PC-3 (cell line): ENCODE data around the gene LONP1. TPM values are rescaled to one million over a fixed set of nuclear protein-coding genes. Genes with fewer than 3 reads are reported as not detected.

Experiments
- ATAC-seq: fragments of 200-7000 bp; cut with Tn5 transposase; 2 replicates; pipeline ENCODE4 v1.9.1; 2020; ENCODE audit warnings: mild to moderate bottlenecking, moderate library complexity
- BruUV-seq: library from RNA; stranded (reverse); fragments of 400-500 nt; replicated peaks from 2 replicates; lab custom pipeline; 2021; lab: Mats Ljungman, UMichigan
- CTCF ChIA-PET: fragments of 300-600 bp; sonication (Branson Sonifier 250); formaldehyde crosslinking; loops from one replicate; lab custom pipeline; 2022; ENCODE audit warnings: antibody characterized with exemption; lab: Charles Lee
- POLR2A ChIA-PET: fragments of 300-600 bp; sonication (Branson Sonifier 250); formaldehyde crosslinking; loops from one replicate; lab custom pipeline; 2022; ENCODE audit warnings: antibody characterized with exemption; ENCODE audit not compliant: unreplicated experiment; lab: Charles Lee
- DNase-seq: peaks from one replicate; pipeline ENCODE4 v3.0.0-alpha.2; 2015
- H2AFZ ChIP-seq: fragments of 300-600 bp; sonication (generic); 2 replicates; pipeline ENCODE4 v1.6.0; 2016; ENCODE audit warnings: antibody characterized with exemption, low read length
- H3F3A ChIP-seq: fragments of 300-600 bp; sonication (generic); one replicate; pipeline ENCODE4 v1.6.0; 2017; ENCODE audit warnings: antibody characterized with exemption, low read length, control low read depth, mild to moderate bottlenecking; ENCODE audit not compliant: unreplicated experiment
- H3K27ac ChIP-seq: fragments of 300-600 bp; sonication (generic); 2 replicates; pipeline ENCODE4 v1.5.1; 2016; ENCODE audit warnings: mild to moderate bottlenecking, low read length
- H3K27me3 ChIP-seq: fragments of 300-600 bp; sonication (generic); 2 replicates; pipeline ENCODE4 v1.6.1; 2016; ENCODE audit warnings: low read length, mixed read lengths
- H3K36me3 ChIP-seq: fragments of 300-600 bp; sonication (generic); 2 replicates; pipeline ENCODE4 v1.6.1; 2016; ENCODE audit warnings: low read depth, mixed run types, low read length, mixed read lengths
- H3K4me1 ChIP-seq: fragments of 300-600 bp; sonication (generic); 2 replicates; pipeline ENCODE4 v1.5.1; 2016; ENCODE audit warnings: low read length; ENCODE audit not compliant: insufficient read depth
- H3K4me2 ChIP-seq: fragments of 300-600 bp; sonication (generic); 2 replicates; pipeline ENCODE4 v1.6.0; 2016; ENCODE audit warnings: low read length
- H3K4me3 ChIP-seq: fragments of 300-600 bp; sonication (generic); 2 replicates; pipeline ENCODE4 v1.5.1; 2016; ENCODE audit warnings: mild to moderate bottlenecking, low read length, mixed read lengths
- H3K79me2 ChIP-seq: fragments of 300-600 bp; sonication (generic); 2 replicates; pipeline ENCODE4 v1.6.1; 2017; ENCODE audit warnings: low read length, mixed read lengths
- H3K9ac ChIP-seq: fragments of 300-600 bp; sonication (generic); 2 replicates; pipeline ENCODE4 v1.6.0; 2016; ENCODE audit warnings: mild to moderate bottlenecking, low read length
- H3K9me2 ChIP-seq: fragments of 300-600 bp; sonication (generic); replicated peaks from 2 replicates; pipeline ENCODE4 v1.6.1; 2016; ENCODE audit warnings: mixed run types, low read length, mixed read lengths
- H3K9me3 ChIP-seq: fragments of 300-600 bp; sonication (generic); 2 replicates; pipeline ENCODE4 v1.6.1; 2016; ENCODE audit warnings: low read length, mixed read lengths
- H4K20me1 ChIP-seq: fragments of 300-600 bp; sonication (generic); 2 replicates; pipeline ENCODE4 v1.6.1; 2016; ENCODE audit warnings: low read length, mixed read lengths
- EZH2 ChIP-seq: fragments of 300-600 bp; sonication (generic); IDR thresholded peaks from one replicate; pipeline ENCODE4 v1.6.1; 2017; ENCODE audit warnings: antibody characterized with exemption, mild to moderate bottlenecking, low read length; ENCODE audit not compliant: unreplicated experiment
- EZH2phosphoT487 ChIP-seq: fragments of 300-600 bp; sonication (generic); IDR thresholded peaks from 2 replicates; pipeline ENCODE4 v1.6.1; 2018; ENCODE audit warnings: mild to moderate bottlenecking, antibody characterized with exemption, low read length, borderline replicate concordance
- intact Hi-C: fragments of 100-400 bp; cut with micrococcal nuclease; formaldehyde crosslinking; loops from 2 replicates; pipeline ENCODE4 v1.9.0; 2023
- total RNA-seq: library from RNA; depleted of rRNA; stranded (reverse); fragments of >200 nt; gene quantifications from 2 replicates; pipeline ENCODE4 v1.2.3, GENCODE V29; 2014
- TF ChIP-seq, protein P1 (sequence below): fragments of 300-600 bp; sonication (generic); conservative IDR thresholded peaks from 2 replicates; pipeline ENCODE4 v1.5.1; 2017; ENCODE audit warnings: antibody characterized with exemption, low read depth, mild to moderate bottlenecking, low read length

Gene LONP1
- total RNA-seq, 1 experiment from 2014 or later, result 217 TPM

DNA sequence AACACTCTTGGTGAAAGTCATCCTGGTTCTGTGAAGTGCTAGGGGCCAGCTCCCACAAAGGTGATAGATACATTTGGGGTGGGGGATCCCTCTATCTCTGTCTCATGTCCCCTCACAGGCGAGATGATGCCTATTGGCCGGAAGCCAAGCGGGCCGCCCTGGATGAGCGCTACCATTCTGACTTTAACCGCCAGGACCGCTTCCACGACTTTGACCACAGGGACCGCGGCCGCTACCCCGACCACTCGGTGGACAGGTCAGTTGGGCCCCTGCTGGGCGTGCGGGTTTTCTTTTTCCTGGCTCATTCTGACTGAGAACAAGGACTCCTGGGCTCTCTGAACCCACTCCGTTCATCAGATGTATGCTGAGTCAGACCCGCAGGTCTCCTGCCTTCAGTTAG is 56.0 kb downstream of the LONP1 start:
- no peak overlapping the region for H2AFZ ChIP-seq
- H3K9ac ChIP-seq, result no peak overlapping the region
- no peaks in the 10 kb centered on the region for H3F3A ChIP-seq
- no peak overlapping the region for H3K4me3 ChIP-seq
- H3K27ac ChIP-seq, result no peak overlapping the region
- DNase-seq (no peak), ATAC-seq (no peak)
- BruUV-seq, result no TSS peak
- H3K36me3 ChIP-seq, result peaks cover 76% of the 10 kb centered on the region
- no peaks in the 10 kb centered on the region for H3K9me3 ChIP-seq
- TF ChIP-seq, protein P1, sequence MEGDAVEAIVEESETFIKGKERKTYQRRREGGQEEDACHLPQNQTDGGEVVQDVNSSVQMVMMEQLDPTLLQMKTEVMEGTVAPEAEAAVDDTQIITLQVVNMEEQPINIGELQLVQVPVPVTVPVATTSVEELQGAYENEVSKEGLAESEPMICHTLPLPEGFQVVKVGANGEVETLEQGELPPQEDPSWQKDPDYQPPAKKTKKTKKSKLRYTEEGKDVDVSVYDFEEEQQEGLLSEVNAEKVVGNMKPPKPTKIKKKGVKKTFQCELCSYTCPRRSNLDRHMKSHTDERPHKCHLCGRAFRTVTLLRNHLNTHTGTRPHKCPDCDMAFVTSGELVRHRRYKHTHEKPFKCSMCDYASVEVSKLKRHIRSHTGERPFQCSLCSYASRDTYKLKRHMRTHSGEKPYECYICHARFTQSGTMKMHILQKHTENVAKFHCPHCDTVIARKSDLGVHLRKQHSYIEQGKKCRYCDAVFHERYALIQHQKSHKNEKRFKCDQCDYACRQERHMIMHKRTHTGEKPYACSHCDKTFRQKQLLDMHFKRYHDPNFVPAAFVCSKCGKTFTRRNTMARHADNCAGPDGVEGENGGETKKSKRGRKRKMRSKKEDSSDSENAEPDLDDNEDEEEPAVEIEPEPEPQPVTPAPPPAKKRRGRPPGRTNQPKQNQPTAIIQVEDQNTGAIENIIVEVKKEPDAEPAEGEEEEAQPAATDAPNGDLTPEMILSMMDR, result no peak
- TF ChIP-seq EZH2, result no peak
- TF ChIP-seq EZH2phosphoT487, result no peak
- no peaks in the 10 kb centered on the region for H3K9me2 ChIP-seq
- POLR2A ChIA-PET, result no interaction called here
- no peaks in the 10 kb centered on the region for H3K79me2 ChIP-seq
- intact Hi-C loops, result no loop called here
- H3K27me3 ChIP-seq, result no peaks in the 10 kb centered on the region
- H3K4me1 ChIP-seq, result no peaks in the 10 kb centered on the region
- H3K4me2 ChIP-seq, result no peak overlapping the region
- 0 out of 2 replicates have a peak, but pooled peaks cover 10% of the 10 kb centered on the region for H4K20me1 ChIP-seq
- CTCF ChIA-PET, result no interaction called here

DNA sequence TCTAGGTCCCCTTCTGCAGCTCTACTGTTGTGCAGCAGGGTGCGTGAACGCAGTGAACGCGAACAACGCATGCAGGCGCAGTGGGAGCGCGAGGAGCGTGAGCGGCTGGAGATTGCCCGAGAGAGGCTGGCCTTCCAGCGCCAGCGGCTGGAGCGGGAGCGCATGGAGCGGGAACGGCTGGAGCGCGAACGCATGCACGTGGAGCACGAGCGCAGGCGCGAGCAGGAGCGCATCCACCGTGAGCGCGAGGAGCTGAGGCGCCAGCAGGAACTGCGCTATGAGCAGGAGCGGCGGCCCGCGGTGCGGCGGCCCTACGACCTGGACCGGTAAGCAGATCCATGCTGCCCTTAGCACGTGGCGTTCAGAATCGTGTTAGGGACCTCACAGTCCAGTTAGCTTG is 58.5 kb downstream of the LONP1 start:
- Histone ChIP-seq H3K9me3 (no peaks in the 10 kb centered on the region), H3K9me2 (no peaks in the 10 kb centered on the region), H3K4me3 (no peak overlapping the region), H3K4me1 (no peaks in the 10 kb centered on the region), H3K36me3 (peaks cover 70% of the 10 kb centered on the region), H4K20me1 (peaks cover 14% of the 10 kb centered on the region; the same call in 1 of the 2 replicates), H2AFZ (no peak overlapping the region), H3F3A (no peaks in the 10 kb centered on the region), H3K27me3 (no peaks in the 10 kb centered on the region), H3K4me2 (no peak overlapping the region), H3K27ac (no peak overlapping the region), H3K9ac (no peak overlapping the region), H3K79me2 (no peaks in the 10 kb centered on the region)
- no TSS peak for BruUV-seq
- intact Hi-C loops, result no loop called here
- POLR2A ChIA-PET, result no interaction called here
- DNase-seq, result no peak
- no peak for TF ChIP-seq EZH2phosphoT487
- no peak for TF ChIP-seq EZH2
- TF ChIP-seq, protein P1, result no peak
- ATAC-seq, result no peak
- CTCF ChIA-PET, result no interaction called here

DNA sequence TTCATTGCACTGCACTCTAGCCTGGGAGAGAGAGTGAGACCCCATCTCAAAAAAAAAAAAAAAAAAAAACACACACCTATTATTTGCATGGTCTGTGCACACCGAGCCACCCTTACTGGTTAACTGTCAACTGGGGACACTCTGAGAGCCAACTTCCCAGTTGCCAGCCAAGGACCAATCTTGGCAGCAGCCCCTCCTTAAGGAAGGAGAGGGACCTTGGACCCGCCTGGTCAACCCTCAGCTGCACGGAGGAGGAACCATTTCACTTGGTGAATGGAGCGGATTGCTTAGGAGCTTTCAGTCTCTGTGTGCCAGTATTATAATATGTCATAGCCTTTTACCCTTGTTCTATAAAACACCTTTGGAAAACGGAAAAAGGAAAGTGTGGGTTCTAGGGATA is 64.5 kb downstream of the LONP1 start:
- DNase-seq (no peak), ATAC-seq (no peak)
- Histone ChIP-seq H3K27me3 (no peaks in the 10 kb centered on the region), H3K4me3 (no peak overlapping the region), H4K20me1 (peaks cover 3% of the 10 kb centered on the region; the same call in 1 of the 2 replicates), H3K4me2 (no peak overlapping the region), H3K79me2 (no peaks in the 10 kb centered on the region), H3F3A (no peaks in the 10 kb centered on the region), H3K9me3 (no peaks in the 10 kb centered on the region), H3K36me3 (peaks cover 76% of the 10 kb centered on the region), H3K9ac (no peak overlapping the region), H2AFZ (no peak overlapping the region), H3K4me1 (no peaks in the 10 kb centered on the region), H3K27ac (no peak overlapping the region), H3K9me2 (no peaks in the 10 kb centered on the region)
- BruUV-seq, result no TSS peak
- TF ChIP-seq EZH2 (no peak), EZH2phosphoT487 (no peak)
- TF ChIP-seq, protein P1, result no peak
- intact Hi-C loops, result no loop called here
- ChIA-PET POLR2A (no interaction called here), CTCF (no interaction called here)
